ENCODE measurements around the gene PEPD. TPM values are rescaled to one million over a fixed set of nuclear protein-coding genes. Genes with fewer than 3 reads are reported as not detected.

The PEPD gene
- total RNA-seq, 1 experiment from 2014 or later: 83.1 TPM

GRCh38 chr19:33515921-33516320 lies 5.7 kb downstream of the PEPD start (continued):
- TF ChIP-seq HMGXB4 (CRISPR knock-in tag; IDR thresholded peaks at IDR 0.05): no peak

DNA sequence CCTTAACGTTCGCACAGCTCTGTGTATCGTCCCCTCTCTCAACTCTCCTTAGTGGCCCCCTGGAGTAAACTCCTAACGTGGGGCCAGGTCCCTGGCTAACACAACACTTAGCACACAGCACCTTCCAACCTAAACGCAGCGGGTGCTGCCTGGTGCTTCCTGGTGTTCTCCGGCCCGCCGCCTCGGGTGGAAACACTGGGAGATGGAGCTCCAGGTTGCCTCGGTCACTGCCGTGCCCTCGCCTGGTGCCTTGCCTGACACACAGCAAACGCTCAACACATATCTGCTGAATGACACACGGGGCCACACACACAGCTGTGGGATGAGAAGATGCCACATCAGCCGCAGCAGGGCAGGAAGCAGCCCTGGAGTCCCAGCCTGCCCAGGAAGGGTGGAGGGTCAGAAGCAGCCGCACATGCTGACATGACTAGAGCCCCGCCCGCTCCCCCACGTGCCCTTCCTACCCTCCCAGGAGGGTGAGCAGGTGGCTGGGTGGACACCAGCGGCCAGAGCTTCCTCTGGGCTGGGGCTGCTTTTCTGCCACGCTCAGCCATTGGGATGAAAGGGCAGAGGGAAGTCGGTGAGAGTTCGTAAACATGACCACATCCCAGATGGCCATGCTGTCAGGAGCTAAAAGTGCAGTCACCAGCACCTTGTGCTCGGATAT lies 6.6 kb downstream of the PEPD start:
- POLR2A ChIA-PET: no interaction called here
- no peak overlapping the region for H3K4me3 Mint-ChIP-seq
- DNase-seq (ENCODE audit: low spot score): no peak

DNA sequence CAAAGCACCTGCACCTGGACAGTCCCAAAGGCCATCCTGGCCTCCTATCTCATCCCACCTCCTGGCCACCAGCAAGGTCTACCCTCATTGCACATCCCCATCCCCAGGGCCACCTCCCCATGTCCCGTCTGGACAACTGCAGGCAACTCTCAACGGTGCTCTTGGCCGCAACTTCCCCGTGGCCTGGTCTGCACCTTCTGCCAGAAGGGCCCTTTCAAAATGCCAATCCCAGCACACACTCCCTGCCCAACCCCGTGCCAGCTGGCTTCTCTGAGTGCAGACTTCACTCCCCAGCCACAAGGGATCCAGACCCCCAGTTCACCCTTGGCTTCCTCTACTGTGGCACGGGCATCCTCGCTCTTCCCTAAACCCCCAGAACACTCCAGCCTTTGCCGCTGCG lies 8.2 kb downstream of the PEPD start:
- CTCF ChIA-PET: no interaction called here
- H3K27me3 Mint-ChIP-seq (ENCODE audit: low read depth): no peaks in the 10 kb centered on the region
- ATAC-seq (no peak), DNase-seq (ENCODE audit: low spot score) (no peak)
- no peaks in the 10 kb centered on the region; the same call in 1 of the 2 replicates for H3K36me3 Mint-ChIP-seq
- no peaks in the 10 kb centered on the region for H3K9me3 Mint-ChIP-seq
- POLR2A ChIA-PET: no interaction called here
- H3K4me3 Mint-ChIP-seq: no peak overlapping the region
- no peak overlapping the region for H3K27ac Mint-ChIP-seq
- H3K4me1 Mint-ChIP-seq: peaks cover 27% of the 10 kb centered on the region
- TF ChIP-seq ESRRA (CRISPR knock-in tag; IDR thresholded peaks at IDR 0.05; ENCODE audit: borderline replicate concordance) (no peak), NFE2L1 (CRISPR knock-in tag; IDR thresholded peaks at IDR 0.05) (no peak), NR1H2 (CRISPR knock-in tag; IDR thresholded peaks at IDR 0.05) (no peak), IRF2 (CRISPR knock-in tag; IDR thresholded peaks at IDR 0.05; ENCODE audit: borderline replicate concordance, low read depth) (no peak), ZSCAN18 (CRISPR knock-in tag; IDR thresholded peaks at IDR 0.05) (no peak), ZNF416 (CRISPR knock-in tag; IDR thresholded peaks at IDR 0.05) (no peak), NFYB (CRISPR knock-in tag; conservative IDR thresholded peaks at IDR 0.05; ENCODE audit: low read depth) (no peak), GRHL2 (CRISPR knock-in tag; IDR thresholded peaks at IDR 0.05; ENCODE audit: insufficient replicate concordance, severe bottlenecking) (no peak), HMGXB4 (CRISPR knock-in tag; IDR thresholded peaks at IDR 0.05) (no peak)
- TF ChIP-seq, protein P1, sequence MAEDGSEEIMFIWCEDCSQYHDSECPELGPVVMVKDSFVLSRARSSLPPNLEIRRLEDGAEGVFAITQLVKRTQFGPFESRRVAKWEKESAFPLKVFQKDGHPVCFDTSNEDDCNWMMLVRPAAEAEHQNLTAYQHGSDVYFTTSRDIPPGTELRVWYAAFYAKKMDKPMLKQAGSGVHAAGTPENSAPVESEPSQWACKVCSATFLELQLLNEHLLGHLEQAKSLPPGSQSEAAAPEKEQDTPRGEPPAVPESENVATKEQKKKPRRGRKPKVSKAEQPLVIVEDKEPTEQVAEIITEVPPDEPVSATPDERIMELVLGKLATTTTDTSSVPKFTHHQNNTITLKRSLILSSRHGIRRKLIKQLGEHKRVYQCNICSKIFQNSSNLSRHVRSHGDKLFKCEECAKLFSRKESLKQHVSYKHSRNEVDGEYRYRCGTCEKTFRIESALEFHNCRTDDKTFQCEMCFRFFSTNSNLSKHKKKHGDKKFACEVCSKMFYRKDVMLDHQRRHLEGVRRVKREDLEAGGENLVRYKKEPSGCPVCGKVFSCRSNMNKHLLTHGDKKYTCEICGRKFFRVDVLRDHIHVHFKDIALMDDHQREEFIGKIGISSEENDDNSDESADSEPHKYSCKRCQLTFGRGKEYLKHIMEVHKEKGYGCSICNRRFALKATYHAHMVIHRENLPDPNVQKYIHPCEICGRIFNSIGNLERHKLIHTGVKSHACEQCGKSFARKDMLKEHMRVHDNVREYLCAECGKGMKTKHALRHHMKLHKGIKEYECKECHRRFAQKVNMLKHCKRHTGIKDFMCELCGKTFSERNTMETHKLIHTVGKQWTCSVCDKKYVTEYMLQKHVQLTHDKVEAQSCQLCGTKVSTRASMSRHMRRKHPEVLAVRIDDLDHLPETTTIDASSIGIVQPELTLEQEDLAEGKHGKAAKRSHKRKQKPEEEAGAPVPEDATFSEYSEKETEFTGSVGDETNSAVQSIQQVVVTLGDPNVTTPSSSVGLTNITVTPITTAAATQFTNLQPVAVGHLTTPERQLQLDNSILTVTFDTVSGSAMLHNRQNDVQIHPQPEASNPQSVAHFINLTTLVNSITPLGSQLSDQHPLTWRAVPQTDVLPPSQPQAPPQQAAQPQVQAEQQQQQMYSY (CRISPR knock-in tag; IDR thresholded peaks at IDR 0.05): no peak
- TF ChIP-seq, protein P2, sequence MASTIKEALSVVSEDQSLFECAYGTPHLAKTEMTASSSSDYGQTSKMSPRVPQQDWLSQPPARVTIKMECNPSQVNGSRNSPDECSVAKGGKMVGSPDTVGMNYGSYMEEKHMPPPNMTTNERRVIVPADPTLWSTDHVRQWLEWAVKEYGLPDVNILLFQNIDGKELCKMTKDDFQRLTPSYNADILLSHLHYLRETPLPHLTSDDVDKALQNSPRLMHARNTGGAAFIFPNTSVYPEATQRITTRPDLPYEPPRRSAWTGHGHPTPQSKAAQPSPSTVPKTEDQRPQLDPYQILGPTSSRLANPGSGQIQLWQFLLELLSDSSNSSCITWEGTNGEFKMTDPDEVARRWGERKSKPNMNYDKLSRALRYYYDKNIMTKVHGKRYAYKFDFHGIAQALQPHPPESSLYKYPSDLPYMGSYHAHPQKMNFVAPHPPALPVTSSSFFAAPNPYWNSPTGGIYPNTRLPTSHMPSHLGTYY (CRISPR knock-in tag; IDR thresholded peaks at IDR 0.05): no peak
- TF ChIP-seq, protein P3, sequence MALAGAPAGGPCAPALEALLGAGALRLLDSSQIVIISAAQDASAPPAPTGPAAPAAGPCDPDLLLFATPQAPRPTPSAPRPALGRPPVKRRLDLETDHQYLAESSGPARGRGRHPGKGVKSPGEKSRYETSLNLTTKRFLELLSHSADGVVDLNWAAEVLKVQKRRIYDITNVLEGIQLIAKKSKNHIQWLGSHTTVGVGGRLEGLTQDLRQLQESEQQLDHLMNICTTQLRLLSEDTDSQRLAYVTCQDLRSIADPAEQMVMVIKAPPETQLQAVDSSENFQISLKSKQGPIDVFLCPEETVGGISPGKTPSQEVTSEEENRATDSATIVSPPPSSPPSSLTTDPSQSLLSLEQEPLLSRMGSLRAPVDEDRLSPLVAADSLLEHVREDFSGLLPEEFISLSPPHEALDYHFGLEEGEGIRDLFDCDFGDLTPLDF (CRISPR knock-in tag; IDR thresholded peaks at IDR 0.05): no peak
- TF ChIP-seq, protein P4, sequence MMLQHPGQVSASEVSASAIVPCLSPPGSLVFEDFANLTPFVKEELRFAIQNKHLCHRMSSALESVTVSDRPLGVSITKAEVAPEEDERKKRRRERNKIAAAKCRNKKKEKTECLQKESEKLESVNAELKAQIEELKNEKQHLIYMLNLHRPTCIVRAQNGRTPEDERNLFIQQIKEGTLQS (CRISPR knock-in tag; conservative IDR thresholded peaks at IDR 0.05): no peak

More for the DNA sequence above, 6.6 kb downstream of the PEPD start:
- H3K27me3 Mint-ChIP-seq (ENCODE audit: low read depth): no peaks in the 10 kb centered on the region
- no peak for ATAC-seq
- H3K9me3 Mint-ChIP-seq: no peaks in the 10 kb centered on the region
- peak overlapping the region; percentile 53; the same call in 1 of the 2 replicates for H3K27ac Mint-ChIP-seq
- CTCF ChIA-PET: no interaction called here
- H3K36me3 Mint-ChIP-seq: no peaks in the 10 kb centered on the region
- peaks cover 30% of the 10 kb centered on the region for H3K4me1 Mint-ChIP-seq
- TF ChIP-seq NR3C1 (CRISPR knock-in tag; conservative IDR thresholded peaks at IDR 0.05; ENCODE audit: low read depth) (no peak), PRRX2 (CRISPR knock-in tag; IDR thresholded peaks at IDR 0.05) (no peak), HMGA2 (CRISPR knock-in tag; IDR thresholded peaks at IDR 0.05) (no peak), JAZF1 (CRISPR knock-in tag; IDR thresholded peaks at IDR 0.05) (no peak), ESRRA (CRISPR knock-in tag; IDR thresholded peaks at IDR 0.05; ENCODE audit: borderline replicate concordance) (no peak), GTF2I (CRISPR knock-in tag; conservative IDR thresholded peaks at IDR 0.05) (no peak), FOXJ3 (CRISPR knock-in tag; IDR thresholded peaks at IDR 0.05; ENCODE audit: borderline replicate concordance) (no peak), NR1H2 (CRISPR knock-in tag; IDR thresholded peaks at IDR 0.05) (no peak), ZNF121 (CRISPR knock-in tag; IDR thresholded peaks at IDR 0.05) (no peak), TEAD1 (CRISPR knock-in tag; IDR thresholded peaks at IDR 0.05) (no peak), MLX (CRISPR knock-in tag; IDR thresholded peaks at IDR 0.05) (no peak)
- TF ChIP-seq, protein P5, sequence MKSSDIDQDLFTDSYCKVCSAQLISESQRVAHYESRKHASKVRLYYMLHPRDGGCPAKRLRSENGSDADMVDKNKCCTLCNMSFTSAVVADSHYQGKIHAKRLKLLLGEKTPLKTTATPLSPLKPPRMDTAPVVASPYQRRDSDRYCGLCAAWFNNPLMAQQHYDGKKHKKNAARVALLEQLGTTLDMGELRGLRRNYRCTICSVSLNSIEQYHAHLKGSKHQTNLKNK (CRISPR knock-in tag; IDR thresholded peaks at IDR 0.05): no peak

All from WTC11 (cell line).